Tibial nerve (tissue), 4 donors: Measurements from ENCODE around the gene EPM2A. TPM values are rescaled to one million over a fixed set of nuclear protein-coding genes. Genes with fewer than 3 reads are reported as not detected.
A peak's percentile ranks its signal among the peaks of the same experiment; 100 is the strongest.
"Not testable (repeated sequence)": the region's sequence is repeated elsewhere in the genome, so short reads cannot be mapped to it uniquely, and the experiment has no call there.

Experiments
- DNase-seq, 2 donors: peaks; one replicate each; pipeline ENCODE4 v3.0.0-alpha.2; 2019; ENCODE audit warnings: low spot score in 2 of 2
- H3K27ac ChIP-seq, 4 donors: fragments of 200-600 bp; sonication (generic) in 3 of 4; one replicate each; pipeline ENCODE4 v1.5.1; 2017 to 2019; ENCODE audit warnings: mild to moderate bottlenecking in 1 of 4
- H3K27me3 ChIP-seq, 2 donors: fragments of 200-600 bp; sonication (generic) in 1 of 2; one replicate each; pipeline versions ENCODE4 v1.5.1 to v1.6.0; 2017 to 2019
- H3K36me3 ChIP-seq, 3 donors: fragments of 200-600 bp; sonication (generic); one replicate each; pipeline ENCODE4 v1.5.1; 2018 to 2019
- H3K4me1 ChIP-seq, 4 donors: fragments of 200-600 bp; sonication (generic) in 3 of 4; one replicate each; pipeline ENCODE4 v1.5.1; 2017 to 2019
- H3K4me3 ChIP-seq, 4 donors: fragments of 200-600 bp; sonication (generic) in 3 of 4; one replicate each; pipeline ENCODE4 v1.5.1; 2017 to 2019; ENCODE audit warnings: mild to moderate bottlenecking in 1 of 4, moderate library complexity in 1 of 4
- H3K9me3 ChIP-seq, 4 donors: fragments of 200-600 bp; sonication (generic) in 3 of 4; one replicate each; pipeline ENCODE4 v1.5.1; 2017 to 2019
- EP300 ChIP-seq, 2 donors: sonication (generic); formaldehyde crosslinking; IDR thresholded peaks; one replicate each; pipeline ENCODE4 v1.6.1; 2017; ENCODE audit warnings: antibody characterized with exemption in 2 of 2, mild to moderate bottlenecking in 1 of 2
- POLR2A ChIP-seq, 2 donors: fragments of 450-650 bp; IDR thresholded peaks; one replicate each; pipeline ENCODE4 v1.6.1; 2017; ENCODE audit warnings: antibody characterized with exemption in 2 of 2, mild to moderate bottlenecking in 2 of 2, moderate library complexity in 2 of 2
- WGBS, 2 donors: methylation state at CpG; one replicate each; pipeline ENCODE4 v1.1.5; 2018; 5-methylcytosine and 5-hydroxymethylcytosine counted together
- total RNA-seq, 4 donors: library from RNA; depleted of rRNA; stranded (reverse); fragments of >200 nt; gene quantifications; one replicate each; pipeline ENCODE4 v1.1.0, GENCODE V29; 2016
- TF ChIP-seq, protein P1 (sequence below), 5 experiments: fragments of 200-600 bp in 3 of 5; fragments of 450-650 bp in 2 of 5; sonication (generic) in 3 of 5; IDR thresholded peaks; one replicate each; pipeline ENCODE4 v1.5.1; 2016 to 2019; ENCODE audit warnings: antibody characterized with exemption in 5 of 5, mild to moderate bottlenecking in 3 of 5, moderate library complexity in 2 of 5

The EPM2A gene
- total RNA-seq, 4 donors from 2014 or later = 14.7 to 24.9 (median 20.3) TPM

DNA sequence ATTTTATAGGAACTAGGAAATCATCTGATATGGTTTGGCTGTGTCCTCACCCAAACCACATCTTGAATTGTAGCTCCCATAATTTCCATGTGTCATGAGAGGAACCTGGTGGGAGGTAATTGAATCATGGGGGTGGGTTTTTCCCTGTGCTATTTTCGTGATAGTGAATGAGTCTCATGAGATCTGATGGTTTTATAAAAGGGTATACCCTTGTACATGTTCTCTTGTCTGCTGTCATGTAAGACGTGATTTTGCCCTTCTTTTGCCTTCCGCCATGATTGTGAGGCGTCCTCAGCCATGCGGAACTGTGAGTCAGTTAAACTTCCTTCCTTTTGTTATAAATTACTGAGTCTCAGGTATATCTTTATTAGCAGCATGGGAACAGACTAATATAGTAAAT lies 27.9 kb downstream of the EPM2A start:
- WGBS, 2 donors = 95 to 98% methylated on average over 5 of the region's 5 CpGs
- Histone ChIP-seq H3K36me3 (peaks cover 0 to 7% (median 0%) of the 10 kb centered on the region in 3 donors), H3K27me3 (no peaks in the 10 kb centered on the region), H3K9me3 (peaks cover 0 to 5% (median 0%) of the 10 kb centered on the region in 4 donors), H3K4me1 (peaks cover 0 to 3% (median 0%) of the 10 kb centered on the region in 4 donors), H3K4me3 (no peak overlapping the region), H3K27ac (no peak overlapping the region)
- no peak for DNase-seq
- TF ChIP-seq EP300 (IDR thresholded peaks at IDR 0.05) = no peak

DNA sequence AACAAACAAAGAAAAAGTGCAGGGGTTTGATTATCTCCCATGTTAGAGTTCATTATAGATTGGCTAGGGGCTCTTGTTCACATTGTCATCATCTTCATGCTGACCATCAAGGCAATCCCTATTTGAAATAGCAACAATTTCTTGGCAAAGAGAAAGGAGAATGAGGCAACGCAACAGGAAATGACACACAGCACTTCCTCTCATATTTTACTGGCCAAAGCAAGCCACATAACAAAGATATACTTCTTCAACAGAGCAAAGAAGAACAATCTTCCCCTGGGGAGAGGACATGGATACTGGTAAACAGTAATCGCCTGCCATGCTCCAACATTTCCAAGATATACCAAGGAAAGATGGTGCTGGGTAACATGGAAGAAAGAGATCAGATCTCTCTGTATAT lies 29.8 kb downstream of the EPM2A start:
- DNase-seq = no peak

DNA sequence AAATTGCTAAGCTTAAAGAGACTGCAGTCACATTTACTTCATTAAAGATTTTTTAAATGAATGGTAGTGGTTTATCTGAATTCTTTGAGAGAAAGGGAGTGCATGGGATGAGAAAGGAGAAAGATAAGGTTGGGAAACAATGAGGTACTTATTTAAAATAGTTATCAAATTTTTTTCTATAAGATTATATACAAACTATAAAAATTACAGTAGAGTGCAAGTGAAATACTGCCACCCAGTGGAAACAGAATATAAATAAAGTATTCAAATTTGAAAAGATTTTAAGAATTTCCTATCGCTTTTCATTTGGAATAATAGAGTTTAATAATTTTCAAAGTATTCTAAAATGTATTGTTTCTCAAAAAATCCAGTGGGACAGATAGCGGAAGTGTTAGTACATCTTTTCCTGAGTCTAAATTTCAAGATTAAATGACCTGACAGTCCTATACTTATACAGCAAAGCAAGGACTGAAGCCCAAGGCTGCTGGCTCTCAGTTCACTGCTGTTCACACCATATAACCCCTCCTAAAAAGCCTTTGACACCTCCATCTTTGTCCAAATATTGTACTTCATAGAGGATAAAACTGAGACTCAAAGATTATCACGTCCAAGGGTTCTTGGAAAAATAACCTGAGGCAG lies 31.1 kb downstream of the EPM2A start:
- H3K9me3 ChIP-seq = peaks cover 0 to 5% (median 0%) of the 10 kb centered on the region in 4 donors
- peaks cover 0 to 7% (median 0%) of the 10 kb centered on the region in 3 donors for H3K36me3 ChIP-seq
- no peak for DNase-seq
- no peaks in the 10 kb centered on the region for H3K27me3 ChIP-seq
- no peak for TF ChIP-seq POLR2A (IDR thresholded peaks at IDR 0.05)
- TF ChIP-seq, protein P1, sequence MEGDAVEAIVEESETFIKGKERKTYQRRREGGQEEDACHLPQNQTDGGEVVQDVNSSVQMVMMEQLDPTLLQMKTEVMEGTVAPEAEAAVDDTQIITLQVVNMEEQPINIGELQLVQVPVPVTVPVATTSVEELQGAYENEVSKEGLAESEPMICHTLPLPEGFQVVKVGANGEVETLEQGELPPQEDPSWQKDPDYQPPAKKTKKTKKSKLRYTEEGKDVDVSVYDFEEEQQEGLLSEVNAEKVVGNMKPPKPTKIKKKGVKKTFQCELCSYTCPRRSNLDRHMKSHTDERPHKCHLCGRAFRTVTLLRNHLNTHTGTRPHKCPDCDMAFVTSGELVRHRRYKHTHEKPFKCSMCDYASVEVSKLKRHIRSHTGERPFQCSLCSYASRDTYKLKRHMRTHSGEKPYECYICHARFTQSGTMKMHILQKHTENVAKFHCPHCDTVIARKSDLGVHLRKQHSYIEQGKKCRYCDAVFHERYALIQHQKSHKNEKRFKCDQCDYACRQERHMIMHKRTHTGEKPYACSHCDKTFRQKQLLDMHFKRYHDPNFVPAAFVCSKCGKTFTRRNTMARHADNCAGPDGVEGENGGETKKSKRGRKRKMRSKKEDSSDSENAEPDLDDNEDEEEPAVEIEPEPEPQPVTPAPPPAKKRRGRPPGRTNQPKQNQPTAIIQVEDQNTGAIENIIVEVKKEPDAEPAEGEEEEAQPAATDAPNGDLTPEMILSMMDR (IDR thresholded peaks at IDR 0.05) = peak in 3 of 5 experiments; percentile 44 to 54 (median 53)
- H3K4me3 ChIP-seq = no peak overlapping the region
- H3K4me1 ChIP-seq = peaks cover 0 to 3% (median 0%) of the 10 kb centered on the region in 4 donors
- H3K27ac ChIP-seq = no peak overlapping the region
- WGBS, 2 donors = 36 to 47% methylated on average over 3 of the region's 3 CpGs

More for the DNA sequence above, 29.8 kb downstream of the EPM2A start:
- H3K27me3 ChIP-seq = no peaks in the 10 kb centered on the region
- no peak overlapping the region for H3K4me3 ChIP-seq
- TF ChIP-seq EP300 (IDR thresholded peaks at IDR 0.05) (no peak), POLR2A (IDR thresholded peaks at IDR 0.05) (no peak)
- TF ChIP-seq, protein P1 (IDR thresholded peaks at IDR 0.05) = no peak
- no peak overlapping the region for H3K27ac ChIP-seq
- H3K36me3 ChIP-seq = peaks cover 0 to 7% (median 0%) of the 10 kb centered on the region in 3 donors
- peaks cover 0 to 5% (median 0%) of the 10 kb centered on the region in 4 donors for H3K9me3 ChIP-seq
- 65 to 74% methylated on average over 2 of the region's 2 CpGs for WGBS, 2 donors
- peaks cover 0 to 3% (median 0%) of the 10 kb centered on the region in 4 donors for H3K4me1 ChIP-seq

DNA sequence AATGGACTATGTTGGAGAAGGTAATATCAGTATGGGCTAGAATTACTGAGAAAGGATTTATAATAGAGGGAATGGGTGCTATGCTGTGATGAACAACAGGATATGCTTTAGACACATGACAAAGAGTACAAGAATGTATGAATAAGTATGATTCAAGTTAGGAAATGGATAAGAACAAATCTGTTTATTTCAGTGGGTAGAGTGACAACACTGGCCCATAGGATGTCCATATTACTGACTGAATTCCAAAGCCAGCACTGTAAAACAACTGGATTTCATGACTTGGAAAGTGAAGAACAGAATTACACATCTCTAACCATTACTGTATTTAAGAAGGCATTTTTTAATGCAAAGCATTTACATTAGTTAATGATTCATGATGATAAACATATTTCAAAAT lies 35.9 kb downstream of the EPM2A start:
- TF ChIP-seq EP300 (IDR thresholded peaks at IDR 0.05) (no peak), POLR2A (IDR thresholded peaks at IDR 0.05) (no peak)
- TF ChIP-seq, protein P1 (IDR thresholded peaks at IDR 0.05) = no peak

DNA sequence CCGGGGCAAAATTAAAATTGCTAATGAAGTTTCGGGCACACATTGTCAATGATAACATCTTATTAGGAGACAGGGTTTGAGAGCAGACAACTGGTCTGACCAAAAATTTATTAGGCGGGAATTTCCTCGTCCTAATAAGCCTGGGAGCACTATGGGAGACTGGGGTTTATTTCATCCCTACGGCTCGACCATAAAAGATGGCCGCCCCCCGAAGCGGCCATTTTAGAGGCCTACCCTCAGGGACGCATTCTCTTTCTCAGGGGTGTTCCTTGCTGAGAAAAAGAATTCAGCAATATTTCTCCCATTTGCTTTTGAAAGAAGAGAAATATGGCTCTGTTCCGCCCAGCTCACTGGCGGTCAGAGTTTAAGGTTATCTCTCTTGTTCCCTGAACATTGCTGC lies 37.9 kb downstream of the EPM2A start:
- not testable (repeated sequence) for DNase-seq, H3K4me1 ChIP-seq, H3K4me3 ChIP-seq, H3K27ac ChIP-seq, H3K36me3 ChIP-seq, H3K27me3 ChIP-seq, H3K9me3 ChIP-seq
- 96% methylated on average over 12 of the region's 12 CpGs for WGBS, 2 donors

More for the DNA sequence above, 35.9 kb downstream of the EPM2A start:
- DNase-seq = no peak
- no peaks in the 10 kb centered on the region for H3K9me3 ChIP-seq
- no peaks in the 10 kb centered on the region for H3K4me1 ChIP-seq
- H3K36me3 ChIP-seq = no peaks in the 10 kb centered on the region
- no peak overlapping the region for H3K27ac ChIP-seq
- H3K4me3 ChIP-seq = no peak overlapping the region
- no peaks in the 10 kb centered on the region for H3K27me3 ChIP-seq

DNA sequence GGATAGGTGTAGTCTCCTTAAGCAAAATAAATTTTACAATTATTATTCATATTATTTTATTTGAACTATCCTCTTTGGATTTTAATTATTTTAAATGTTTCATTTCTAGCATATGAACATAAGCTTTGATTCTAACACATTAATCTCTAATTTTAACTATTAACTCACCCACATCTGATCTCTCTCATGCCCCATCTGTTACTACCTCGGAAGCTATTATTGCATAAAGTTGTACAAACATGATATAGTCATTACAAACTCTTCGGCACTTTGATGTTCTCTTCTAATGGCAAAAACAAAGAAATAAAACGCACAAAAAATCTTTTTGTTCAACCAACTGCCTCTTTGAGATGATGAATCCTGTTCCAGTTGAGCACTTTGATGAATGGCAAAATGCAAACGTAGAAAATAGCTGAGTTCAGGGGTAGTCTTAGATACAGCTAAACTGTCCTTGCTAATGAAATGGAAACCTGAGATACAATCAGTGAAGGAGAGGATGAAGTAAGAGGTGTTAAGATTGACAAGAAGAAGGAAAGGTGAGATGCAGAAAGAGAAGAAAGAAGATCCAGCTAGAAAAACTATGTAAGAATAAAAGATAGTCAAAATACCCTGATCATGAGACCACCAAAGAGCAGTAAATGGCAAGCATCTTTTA lies 41.1 kb downstream of the EPM2A start:
- no peak overlapping the region for H3K27ac ChIP-seq
- WGBS, 2 donors = 83 to 86% methylated on average over 4 of the region's 4 CpGs
- TF ChIP-seq, protein P1 (IDR thresholded peaks at IDR 0.05) = no peak
- no peak for TF ChIP-seq EP300 (IDR thresholded peaks at IDR 0.05)
- TF ChIP-seq POLR2A (IDR thresholded peaks at IDR 0.05) = no peak
- H3K36me3 ChIP-seq = no peaks in the 10 kb centered on the region
- no peak overlapping the region for H3K4me3 ChIP-seq
- H3K27me3 ChIP-seq = no peaks in the 10 kb centered on the region
- H3K9me3 ChIP-seq = peaks cover 0 to 7% (median 3%) of the 10 kb centered on the region in 4 donors
- H3K4me1 ChIP-seq = no peaks in the 10 kb centered on the region
- no peak for DNase-seq
